ENCODE measurements around the gene SLC35F3.

DNA sequence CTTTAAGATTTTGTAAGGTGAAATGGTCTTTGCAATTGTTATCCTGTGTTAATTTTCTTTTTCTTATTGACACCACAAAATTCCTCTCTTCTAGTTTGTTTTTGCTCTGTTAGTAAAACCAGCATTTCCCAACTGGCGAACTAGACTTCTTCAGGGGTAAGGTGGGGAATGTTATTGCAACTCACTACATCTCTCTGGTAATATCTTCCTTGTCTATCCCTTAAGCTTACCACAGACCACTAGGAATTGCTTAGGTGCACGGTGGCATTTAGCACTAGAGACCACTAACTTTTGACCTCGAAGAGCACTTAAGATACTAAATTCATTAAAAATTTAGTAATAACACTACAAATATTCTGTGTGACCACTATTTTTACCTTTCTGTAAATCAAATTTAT is 464.6 kb downstream of the SLC35F3 start:
- TF ChIP-seq, protein P1, sequence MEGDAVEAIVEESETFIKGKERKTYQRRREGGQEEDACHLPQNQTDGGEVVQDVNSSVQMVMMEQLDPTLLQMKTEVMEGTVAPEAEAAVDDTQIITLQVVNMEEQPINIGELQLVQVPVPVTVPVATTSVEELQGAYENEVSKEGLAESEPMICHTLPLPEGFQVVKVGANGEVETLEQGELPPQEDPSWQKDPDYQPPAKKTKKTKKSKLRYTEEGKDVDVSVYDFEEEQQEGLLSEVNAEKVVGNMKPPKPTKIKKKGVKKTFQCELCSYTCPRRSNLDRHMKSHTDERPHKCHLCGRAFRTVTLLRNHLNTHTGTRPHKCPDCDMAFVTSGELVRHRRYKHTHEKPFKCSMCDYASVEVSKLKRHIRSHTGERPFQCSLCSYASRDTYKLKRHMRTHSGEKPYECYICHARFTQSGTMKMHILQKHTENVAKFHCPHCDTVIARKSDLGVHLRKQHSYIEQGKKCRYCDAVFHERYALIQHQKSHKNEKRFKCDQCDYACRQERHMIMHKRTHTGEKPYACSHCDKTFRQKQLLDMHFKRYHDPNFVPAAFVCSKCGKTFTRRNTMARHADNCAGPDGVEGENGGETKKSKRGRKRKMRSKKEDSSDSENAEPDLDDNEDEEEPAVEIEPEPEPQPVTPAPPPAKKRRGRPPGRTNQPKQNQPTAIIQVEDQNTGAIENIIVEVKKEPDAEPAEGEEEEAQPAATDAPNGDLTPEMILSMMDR (IDR thresholded peaks at IDR 0.05), result no peak
- no peak for TF ChIP-seq POLR2A (IDR thresholded peaks at IDR 0.05)

Data from right lobe of liver (tissue), 4 donors.